SJSA1 (cell line): ENCODE results near the gene TXN. TPM values are rescaled to one million over a fixed set of nuclear protein-coding genes. Genes with fewer than 3 reads are reported as not detected.

Source experiments
- total RNA-seq: library from RNA; depleted of rRNA; stranded (reverse); fragments of >200 nt; shearing (Covaris generic); gene quantifications from 2 replicates; pipeline ENCODE4 v1.2.3, GENCODE V29; 2014; rRNA removed

TXN gene
- total RNA-seq, 1 experiment from 2014 or later, result 246 TPM

Other genes starting within 250 kb of the TXN start
- not detected in 2 replicates for gene C9orf152, start 48.3 kb downstream of the TXN start, total RNA-seq
- not detected in 2 replicates for gene TXNDC8, start 81.4 kb upstream of the TXN start, total RNA-seq